K562 (cell line): ENCODE data around the gene KLK10. TPM values are rescaled to one million over a fixed set of nuclear protein-coding genes. Genes with fewer than 3 reads are reported as not detected.

Experiments used
- ATAC-seq: fragments of 200-7000 bp; cut with Tn5 transposase; 3 replicates; pipeline ENCODE4 v1.9.1; 2020; ENCODE audit warnings: moderate library complexity
- BruUV-seq: library from RNA; stranded (reverse); fragments of 400-500 nt; replicated peaks from 2 replicates; lab custom pipeline; 2021; lab: Mats Ljungman, UMichigan
- CTCF ChIA-PET: fragments of 300-600 bp; formaldehyde crosslinking; extraction: SDS; loops from one replicate; lab custom pipeline; 2021; ENCODE audit warnings: low intra/inter-chr PET ratio; lab: Yijun Ruan, JAX
- POLR2A ChIA-PET: fragments of 300-600, 350-650 bp; sonication (Branson Sonifier 250); formaldehyde crosslinking; extraction: SDS; loops from one replicate; lab custom pipeline; 2021; ENCODE audit warnings: antibody characterized with exemption, inconsistent platforms; lab: Yijun Ruan, JAX
- DNase-seq, 4 experiments: peaks; one replicate each; pipeline versions ENCODE4 v3.0.0 to v3.0.0-alpha.2; 2011 to 2018; ENCODE audit warnings: low spot score in 3 of 4, mixed read lengths in 3 of 4; ENCODE audit errors: extremely low read depth in 1 of 4
- FAIRE-seq: peaks from 2 replicates; lab custom pipeline; 2011; peaks lifted over from hg19 to GRCh38; lab: Jason Lieb, UNC
- H2AFZ ChIP-seq: 2 replicates; pipeline ENCODE4 v1.6.0; 2011; ENCODE audit warnings: low read depth, low read length, control low read depth, inconsistent platforms
- H3K27ac ChIP-seq: fragments of 200-600 bp; 3 replicates; pipeline ENCODE4 v1.8.0; 2011; ENCODE audit warnings: low read depth, mild to moderate bottlenecking, control low read depth, inconsistent platforms, low read length, moderate library complexity, mixed read lengths; ENCODE audit errors: extremely low read depth
- H3K27me3 ChIP-seq, 2 experiments: fragments of 300-600 bp in 1 of 2; 2 replicates in 1 of 2; 3 replicates in 1 of 2; pipeline versions ENCODE4 v1.6.0 to v1.8.0; 2011; ENCODE audit warnings: inconsistent platforms in 2 of 2, low read length in 2 of 2, mild to moderate bottlenecking in 1 of 2, mixed read lengths in 1 of 2, moderate library complexity in 1 of 2; ENCODE audit not compliant: control insufficient read depth in 2 of 2, insufficient read depth in 2 of 2
- H3K36me3 ChIP-seq: fragments of 300-600 bp; 3 replicates; pipeline ENCODE4 v1.8.0; 2011; ENCODE audit warnings: mild to moderate bottlenecking, low read length, inconsistent platforms; ENCODE audit not compliant: control insufficient read depth, insufficient read depth
- H3K4me1 ChIP-seq, 2 experiments: fragments of 200-600 bp in 1 of 2; replicated peaks in 1 of 2; 2 replicates in 1 of 2; 3 replicates in 1 of 2; pipeline versions ENCODE4 v1.5.1 to v1.8.0; 2011; ENCODE audit warnings: inconsistent platforms in 2 of 2, low read length in 2 of 2, mild to moderate bottlenecking in 1 of 2, mixed read lengths in 1 of 2, moderate library complexity in 1 of 2; ENCODE audit not compliant: control insufficient read depth in 2 of 2, insufficient read depth in 2 of 2
- H3K4me2 ChIP-seq: 2 replicates; pipeline ENCODE4 v1.6.1; 2011; ENCODE audit warnings: low read length, control low read depth, inconsistent platforms, mixed read lengths; ENCODE audit not compliant: insufficient read depth
- H3K4me3 ChIP-seq: fragments of 200-600 bp; sonication (generic), shearing (Covaris generic); 2 replicates; pipeline ENCODE4 v1.5.1; 2016; ENCODE audit warnings: control low read depth, inconsistent platforms
- H3K79me2 ChIP-seq: fragments of 200-600 bp; 3 replicates; pipeline ENCODE4 v1.8.0; 2011; ENCODE audit warnings: low read length, inconsistent platforms; ENCODE audit not compliant: control insufficient read depth, insufficient read depth
- H3K9ac ChIP-seq, 2 experiments: 2 replicates each; pipeline versions ENCODE4 v1.6.0 to v1.6.1; 2011; ENCODE audit warnings: low read depth in 2 of 2, low read length in 2 of 2, control low read depth in 1 of 2, inconsistent platforms in 1 of 2, mild to moderate bottlenecking in 1 of 2, mixed read lengths in 1 of 2; ENCODE audit not compliant: insufficient read depth in 1 of 2
- H3K9me1 ChIP-seq: one replicate; pipeline ENCODE4 v1.6.0; 2011; ENCODE audit warnings: inconsistent platforms, mild to moderate bottlenecking, low read length, moderate library complexity; ENCODE audit not compliant: control insufficient read depth, insufficient read depth
- H3K9me3 ChIP-seq: replicated peaks from 2 replicates; pipeline ENCODE4 v1.5.1; 2011; ENCODE audit warnings: low read depth, low read length, inconsistent platforms; ENCODE audit not compliant: control insufficient read depth, insufficient read depth
- H4K20me1 ChIP-seq: replicated peaks from 2 replicates; pipeline ENCODE4 v1.6.1; 2011; ENCODE audit warnings: low read length, inconsistent platforms, mixed read lengths; ENCODE audit not compliant: control insufficient read depth, insufficient read depth
- BRD9 ChIP-seq: fragments of 450-650 bp; IDR thresholded peaks from 2 replicates; pipeline ENCODE4 v1.6.1; 2018; ENCODE audit warnings: low read depth; ENCODE audit not compliant: partially characterized antibody
- CBX8 ChIP-seq: fragments of 200-600 bp; sonication (generic); IDR thresholded peaks from 2 replicates; pipeline ENCODE4 v1.6.1; 2012; ENCODE audit warnings: borderline replicate concordance, mixed run types, low read depth, mild to moderate bottlenecking, moderate library complexity, mixed read lengths, low read length, control low read depth, inconsistent platforms; ENCODE audit not compliant: poor library complexity, severe bottlenecking; ENCODE audit errors: extremely low read depth
- FUS ChIP-seq: fragments of 200-400 bp; formaldehyde crosslinking; optimal IDR thresholded peaks from 2 replicates; pipeline ENCODE3; 2017; ENCODE audit warnings: low read depth, low read length
- GATAD2B ChIP-seq: fragments of 450-650 bp; IDR thresholded peaks from 2 replicates; pipeline ENCODE4 v1.6.1; 2017; ENCODE audit warnings: mild to moderate bottlenecking, borderline replicate concordance
- NCOA4 ChIP-seq: fragments of 450-650 bp; IDR thresholded peaks from 2 replicates; pipeline ENCODE4 v1.6.1; 2018; ENCODE audit warnings: mild to moderate bottlenecking; ENCODE audit not compliant: partially characterized antibody
- NEUROD1 ChIP-seq: fragments of 150-350 bp; IDR thresholded peaks from 2 replicates; pipeline ENCODE4 v1.6.1; 2014; ENCODE audit warnings: borderline replicate concordance, low read length, low read depth; ENCODE audit not compliant: partially characterized antibody
- RBM25 ChIP-seq: fragments of 200-400 bp; formaldehyde crosslinking; IDR thresholded peaks from 2 replicates; pipeline ENCODE4 v1.6.1; 2018; ENCODE audit warnings: low read length, low read depth, moderate library complexity; ENCODE audit not compliant: severe bottlenecking
- ZNF23 ChIP-seq: fragments of 250-450 bp; sonication (Bioruptor Pico); IDR thresholded peaks from 2 replicates; pipeline ENCODE4 v1.4.0; 2020; ENCODE audit warnings: mild to moderate bottlenecking
- WGBS: fragments of 100-300 bp; shearing (Covaris generic); methylation state at CpG from one replicate; pipeline ENCODE4 v1.1.6; 2016; ENCODE audit warnings: low coverage, mixed read lengths; ENCODE audit not compliant: insufficient coverage; ENCODE audit errors: missing lambda C conversion rate; 5-methylcytosine and 5-hydroxymethylcytosine counted together
- in situ Hi-C: fragments of 300-500 bp; cut with MboI; formaldehyde crosslinking; loops from 4 replicates; pipeline ENCODE4 v1.15.0; 2018; ENCODE audit warnings: inconsistent platforms, mixed read lengths
- intact Hi-C: fragments of 100-400 bp; cut with micrococcal nuclease; formaldehyde crosslinking; loops from 2 replicates; pipeline ENCODE4 v1.14.2; 2022
- polyA plus RNA-seq, 8 experiments: library from polyadenylated mRNA; depleted of rRNA in 4 of 8; stranded (reverse) in 5 of 8; unstranded in 3 of 8; fragments of >200 nt; fragmentation: Nextera tagmentation in 2 of 8; fragmentation: Illumina TruSeq in 1 of 8; extraction: Ambion mirVana in 2 of 8; extraction: Trizol in 1 of 8; gene quantifications; 2 replicates each; pipeline versions ENCODE4 v1.2.1 to v1.2.3, GENCODE V29; 2011 to 2014; ENCODE audit warnings: inconsistent platforms in 1 of 8, missing spikeins in 1 of 8
- total RNA-seq, 7 experiments: library from RNA; depleted of rRNA in 6 of 7; stranded (reverse); fragments of >200 nt in 6 of 7; fragmentation: Illumina TruSeq in 2 of 7; extraction: Trizol in 2 of 7; gene quantifications; 2 replicates each; pipeline versions ENCODE4 v1.2.1 to v1.2.3, GENCODE V29; 2011 to 2021; ENCODE audit warnings: low replicate concordance in 1 of 7
- TF ChIP-seq, protein P1 (sequence below): fragments of 450-650 bp; IDR thresholded peaks from 2 replicates; pipeline ENCODE4 v1.6.1; 2016; ENCODE audit warnings: borderline replicate concordance
- TF ChIP-seq, protein P2 (sequence below): sonication (generic); formaldehyde crosslinking; IDR thresholded peaks from 2 replicates; pipeline ENCODE4 v1.8.1; 2023; ENCODE audit warnings: mild to moderate bottlenecking, missing genetic modification reagents
- TF ChIP-seq, protein P3 (sequence below): sonication (generic); formaldehyde crosslinking; IDR thresholded peaks from 2 replicates; pipeline ENCODE4 v1.4.0; 2020; ENCODE audit warnings: mild to moderate bottlenecking, missing genetic modification reagents
- TF ChIP-seq, protein P4 (sequence below): fragments of 450-650 bp; conservative IDR thresholded peaks from 2 replicates; pipeline ENCODE4 v1.6.1; 2016; ENCODE audit warnings: missing genetic modification characterization, low read depth, mild to moderate bottlenecking, missing compliant biosample characterization, moderate library complexity

KLK10 gene
- total and polyA plus RNA-seq, 9 of the 15 experiments (the other 6 are each of a cell fraction or from before 2014, with no cell fraction given): 0.11 TPM; not detected in 8

DNA sequence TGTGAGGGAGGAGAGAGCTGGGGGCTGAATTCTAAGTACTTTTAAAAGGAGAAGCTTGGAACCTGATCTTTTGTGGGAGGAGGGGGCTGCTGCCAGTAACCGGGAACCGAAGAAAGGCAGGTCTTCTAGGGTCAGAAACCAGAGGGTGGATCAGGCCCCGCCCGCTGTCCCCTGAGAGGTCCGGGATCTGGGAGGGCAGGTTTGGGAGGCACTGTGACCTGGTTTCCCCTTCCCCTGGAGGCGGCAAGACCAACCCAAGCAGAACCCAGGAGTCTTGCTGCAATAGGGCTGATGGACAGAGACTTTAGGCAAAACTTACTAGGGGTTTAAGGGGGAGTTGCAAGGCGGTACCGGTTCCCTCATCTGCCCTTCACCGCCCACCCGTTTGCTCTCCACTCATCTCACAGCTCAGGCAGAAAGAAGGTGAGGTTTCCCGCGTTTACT lies 17.4 kb downstream of the KLK10 start (continued):
- TF ChIP-seq, protein P1, sequence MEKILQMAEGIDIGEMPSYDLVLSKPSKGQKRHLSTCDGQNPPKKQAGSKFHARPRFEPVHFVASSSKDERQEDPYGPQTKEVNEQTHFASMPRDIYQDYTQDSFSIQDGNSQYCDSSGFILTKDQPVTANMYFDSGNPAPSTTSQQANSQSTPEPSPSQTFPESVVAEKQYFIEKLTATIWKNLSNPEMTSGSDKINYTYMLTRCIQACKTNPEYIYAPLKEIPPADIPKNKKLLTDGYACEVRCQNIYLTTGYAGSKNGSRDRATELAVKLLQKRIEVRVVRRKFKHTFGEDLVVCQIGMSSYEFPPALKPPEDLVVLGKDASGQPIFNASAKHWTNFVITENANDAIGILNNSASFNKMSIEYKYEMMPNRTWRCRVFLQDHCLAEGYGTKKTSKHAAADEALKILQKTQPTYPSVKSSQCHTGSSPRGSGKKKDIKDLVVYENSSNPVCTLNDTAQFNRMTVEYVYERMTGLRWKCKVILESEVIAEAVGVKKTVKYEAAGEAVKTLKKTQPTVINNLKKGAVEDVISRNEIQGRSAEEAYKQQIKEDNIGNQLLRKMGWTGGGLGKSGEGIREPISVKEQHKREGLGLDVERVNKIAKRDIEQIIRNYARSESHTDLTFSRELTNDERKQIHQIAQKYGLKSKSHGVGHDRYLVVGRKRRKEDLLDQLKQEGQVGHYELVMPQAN: no peak

DNA sequence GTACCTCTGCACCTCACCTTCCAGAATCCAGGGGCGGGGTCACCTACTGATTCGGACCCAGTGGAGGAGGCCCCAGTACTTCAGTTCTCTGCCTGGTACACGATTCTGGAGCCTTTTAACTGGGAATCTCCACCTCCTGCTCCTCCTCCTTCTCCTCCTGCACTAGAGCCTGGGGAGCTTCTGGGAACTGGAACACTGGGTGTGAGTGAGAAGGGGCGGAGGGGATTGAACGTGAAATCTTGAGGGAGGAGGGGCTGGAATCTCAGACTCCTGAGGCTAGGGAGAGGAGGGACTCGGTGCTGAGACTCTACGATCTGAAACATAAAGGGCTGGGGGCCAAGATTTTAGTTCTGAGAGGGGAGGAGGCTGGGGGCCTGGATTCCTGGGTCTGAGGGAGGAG lies 18.0 kb downstream of the KLK10 start, which contains the start of gene KLK8:
Gene KLK8, minus strand, starts transcription at position 90 of the 400 bp plus-strand sequence. CDS start 437 bp downstream, outside the sequence.
- no peaks in the 10 kb centered on the region for H4K20me1 ChIP-seq
- H3K4me3 ChIP-seq: peak within 1 kb of the TSS; percentile 26
- H3K4me2 ChIP-seq: peak within 1 kb of the TSS; percentile 88
- 29% methylated on average over 7 of the region's 7 CpGs for WGBS
- ChIA-PET POLR2A (interaction anchor here (0.6 to 1.8 kb wide), 3 partner anchors 54 to 197 kb away, joined by 3 to 11 read pairs (median 3); no protein-coding TSS in a partner anchor), CTCF (no interaction called here)
- H2AFZ ChIP-seq: peak within 1 kb of the TSS; percentile 97
- no peak for DNase-seq
- in situ Hi-C loops: no loop called here
- no peak for FAIRE-seq
- BruUV-seq: no TSS peak
- no peaks in the 10 kb centered on the region for H3K36me3 ChIP-seq
- H3K27ac ChIP-seq: peak within 1 kb of the TSS; percentile 38; the same call in 1 of the 3 replicates
- intact Hi-C loops: no loop called here
- no peaks in the 10 kb centered on the region for H3K9me1 ChIP-seq
- ATAC-seq: no peak
- H3K9me3 ChIP-seq: no peaks in the 10 kb centered on the region
- H3K4me1 ChIP-seq: peaks cover 19 to 32% of the 10 kb centered on the region in 2 experiments; a peak in 4 of 5 replicates
- H3K9ac ChIP-seq: peak within 1 kb of the TSS; percentile 53 to 87
- peaks cover 0 to 11% of the 10 kb centered on the region in 2 experiments; a peak in 3 of 5 replicates for H3K27me3 ChIP-seq
- H3K79me2 ChIP-seq: no peaks in the 10 kb centered on the region
- TF ChIP-seq, protein P2, sequence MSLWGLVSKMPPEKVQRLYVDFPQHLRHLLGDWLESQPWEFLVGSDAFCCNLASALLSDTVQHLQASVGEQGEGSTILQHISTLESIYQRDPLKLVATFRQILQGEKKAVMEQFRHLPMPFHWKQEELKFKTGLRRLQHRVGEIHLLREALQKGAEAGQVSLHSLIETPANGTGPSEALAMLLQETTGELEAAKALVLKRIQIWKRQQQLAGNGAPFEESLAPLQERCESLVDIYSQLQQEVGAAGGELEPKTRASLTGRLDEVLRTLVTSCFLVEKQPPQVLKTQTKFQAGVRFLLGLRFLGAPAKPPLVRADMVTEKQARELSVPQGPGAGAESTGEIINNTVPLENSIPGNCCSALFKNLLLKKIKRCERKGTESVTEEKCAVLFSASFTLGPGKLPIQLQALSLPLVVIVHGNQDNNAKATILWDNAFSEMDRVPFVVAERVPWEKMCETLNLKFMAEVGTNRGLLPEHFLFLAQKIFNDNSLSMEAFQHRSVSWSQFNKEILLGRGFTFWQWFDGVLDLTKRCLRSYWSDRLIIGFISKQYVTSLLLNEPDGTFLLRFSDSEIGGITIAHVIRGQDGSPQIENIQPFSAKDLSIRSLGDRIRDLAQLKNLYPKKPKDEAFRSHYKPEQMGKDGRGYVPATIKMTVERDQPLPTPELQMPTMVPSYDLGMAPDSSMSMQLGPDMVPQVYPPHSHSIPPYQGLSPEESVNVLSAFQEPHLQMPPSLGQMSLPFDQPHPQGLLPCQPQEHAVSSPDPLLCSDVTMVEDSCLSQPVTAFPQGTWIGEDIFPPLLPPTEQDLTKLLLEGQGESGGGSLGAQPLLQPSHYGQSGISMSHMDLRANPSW (CRISPR knock-in tag): no peak
- TF ChIP-seq NEUROD1 (no peak), RBM25 (no peak), CBX8 (no peak), FUS (no peak), BRD9 (no peak), GATAD2B (no peak), ZNF23 (CRISPR knock-in tag) (no peak), NCOA4 (no peak)
- TF ChIP-seq, protein P3, sequence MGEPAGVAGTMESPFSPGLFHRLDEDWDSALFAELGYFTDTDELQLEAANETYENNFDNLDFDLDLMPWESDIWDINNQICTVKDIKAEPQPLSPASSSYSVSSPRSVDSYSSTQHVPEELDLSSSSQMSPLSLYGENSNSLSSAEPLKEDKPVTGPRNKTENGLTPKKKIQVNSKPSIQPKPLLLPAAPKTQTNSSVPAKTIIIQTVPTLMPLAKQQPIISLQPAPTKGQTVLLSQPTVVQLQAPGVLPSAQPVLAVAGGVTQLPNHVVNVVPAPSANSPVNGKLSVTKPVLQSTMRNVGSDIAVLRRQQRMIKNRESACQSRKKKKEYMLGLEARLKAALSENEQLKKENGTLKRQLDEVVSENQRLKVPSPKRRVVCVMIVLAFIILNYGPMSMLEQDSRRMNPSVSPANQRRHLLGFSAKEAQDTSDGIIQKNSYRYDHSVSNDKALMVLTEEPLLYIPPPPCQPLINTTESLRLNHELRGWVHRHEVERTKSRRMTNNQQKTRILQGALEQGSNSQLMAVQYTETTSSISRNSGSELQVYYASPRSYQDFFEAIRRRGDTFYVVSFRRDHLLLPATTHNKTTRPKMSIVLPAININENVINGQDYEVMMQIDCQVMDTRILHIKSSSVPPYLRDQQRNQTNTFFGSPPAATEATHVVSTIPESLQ (CRISPR knock-in tag): no peak
- TF ChIP-seq, protein P4, sequence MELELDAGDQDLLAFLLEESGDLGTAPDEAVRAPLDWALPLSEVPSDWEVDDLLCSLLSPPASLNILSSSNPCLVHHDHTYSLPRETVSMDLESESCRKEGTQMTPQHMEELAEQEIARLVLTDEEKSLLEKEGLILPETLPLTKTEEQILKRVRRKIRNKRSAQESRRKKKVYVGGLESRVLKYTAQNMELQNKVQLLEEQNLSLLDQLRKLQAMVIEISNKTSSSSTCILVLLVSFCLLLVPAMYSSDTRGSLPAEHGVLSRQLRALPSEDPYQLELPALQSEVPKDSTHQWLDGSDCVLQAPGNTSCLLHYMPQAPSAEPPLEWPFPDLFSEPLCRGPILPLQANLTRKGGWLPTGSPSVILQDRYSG (tag): no peak
